Panc1 (cell line): Measurements from ENCODE around the gene TTC27. TPM values are rescaled to one million over a fixed set of nuclear protein-coding genes. Genes with fewer than 3 reads are reported as not detected.

ENCODE experiments used
- ATAC-seq: fragments of 200-7000 bp; cut with Tn5 transposase; 2 replicates; pipeline ENCODE4 v1.9.1; 2020; ENCODE audit warnings: mild to moderate bottlenecking, moderate library complexity
- BruUV-seq: library from RNA; stranded (reverse); fragments of 400-500 nt; replicated peaks from 2 replicates; lab custom pipeline; 2021; lab: Mats Ljungman, UMichigan
- CTCF ChIA-PET: fragments of 300-600 bp; sonication (Branson Sonifier 250); formaldehyde crosslinking; loops from one replicate; lab custom pipeline; 2022; ENCODE audit warnings: antibody characterized with exemption; lab: Charles Lee
- POLR2A ChIA-PET: fragments of 300-600 bp; sonication (Branson Sonifier 250); formaldehyde crosslinking; loops from one replicate; lab custom pipeline; 2022; ENCODE audit warnings: antibody characterized with exemption; lab: Charles Lee
- DNase-seq: peaks from one replicate; pipeline ENCODE4 v3.0.0-alpha.2; 2010; ENCODE audit warnings: low read depth, low spot score
- H3K27ac ChIP-seq: 2 replicates; pipeline ENCODE4 v1.5.1; 2011; ENCODE audit warnings: mild to moderate bottlenecking, low read length, inconsistent platforms
- H3K27me3 ChIP-seq: fragments of 200-500 bp; sonication (Bioruptor generic); 2 replicates; pipeline ENCODE4 v1.6.0; 2014; ENCODE audit warnings: low read length, inconsistent platforms; ENCODE audit not compliant: control insufficient read depth, insufficient read depth
- H3K36me3 ChIP-seq: fragments of 200-500 bp; sonication (Bioruptor generic); 2 replicates; pipeline ENCODE4 v1.5.1; 2014; ENCODE audit warnings: inconsistent platforms, mild to moderate bottlenecking, low read length, moderate library complexity; ENCODE audit not compliant: control insufficient read depth, insufficient read depth
- H3K4me1 ChIP-seq: 2 replicates; pipeline ENCODE4 v1.5.1; 2011; ENCODE audit warnings: inconsistent platforms, mild to moderate bottlenecking, low read length, moderate library complexity; ENCODE audit not compliant: control insufficient read depth, insufficient read depth
- H3K4me3 ChIP-seq, 2 experiments: 2 replicates each; pipeline ENCODE4 v1.5.1; 2011 to 2012; ENCODE audit warnings: low read depth in 2 of 2, low read length in 2 of 2, mild to moderate bottlenecking in 2 of 2, inconsistent platforms in 1 of 2, moderate library complexity in 1 of 2
- H3K9me3 ChIP-seq: fragments of 200-500 bp; sonication (Bioruptor generic); 2 replicates; pipeline ENCODE4 v1.5.1; 2014; ENCODE audit warnings: low read depth, mild to moderate bottlenecking, inconsistent platforms, low read length, moderate library complexity; ENCODE audit not compliant: control insufficient read depth, insufficient read depth
- POLR2AphosphoS5 ChIP-seq: IDR thresholded peaks from 2 replicates; pipeline ENCODE4 v1.6.1; 2012; ENCODE audit warnings: mild to moderate bottlenecking, low read depth, low read length, moderate library complexity
- SIN3A ChIP-seq: IDR thresholded peaks from 2 replicates; pipeline ENCODE4 v1.6.1; 2012; ENCODE audit warnings: low read depth, mild to moderate bottlenecking, low read length, moderate library complexity, borderline replicate concordance; ENCODE audit not compliant: insufficient read depth
- TCF7L2 ChIP-seq: IDR thresholded peaks from 2 replicates; pipeline ENCODE4 v1.6.1; 2011; ENCODE audit warnings: mild to moderate bottlenecking, low read depth, low read length, inconsistent platforms
- in situ Hi-C: cut with HindIII; loops from 2 replicates; pipeline ENCODE4 v1.10.0; 2016; ENCODE audit warnings: low sequenced_read_pairs, low pct_unique_long_range_greater_than_20kb
- intact Hi-C: fragments of 100-400 bp; cut with micrococcal nuclease; formaldehyde crosslinking; loops from one replicate; pipeline ENCODE4 v1.10.0; 2022; ENCODE audit not compliant: unreplicated experiment
- total RNA-seq: library from RNA; stranded (reverse); gene quantifications from one replicate; pipeline ENCODE4 v1.2.1, GENCODE V29; 2021; ENCODE audit not compliant: unreplicated experiment
- TF ChIP-seq, protein P1 (sequence below): fragments of 450-650 bp; IDR thresholded peaks from 2 replicates; pipeline ENCODE4 v1.5.1; 2017; ENCODE audit warnings: mild to moderate bottlenecking
- TF ChIP-seq, protein P2 (sequence below), 2 experiments: IDR thresholded peaks; 2 replicates each; pipeline ENCODE4 v1.6.1; 2011 to 2012; ENCODE audit warnings: low read depth in 2 of 2, control low read depth in 1 of 2, low read length in 1 of 2, mild to moderate bottlenecking in 1 of 2, moderate library complexity in 1 of 2; ENCODE audit not compliant: insufficient read depth in 1 of 2

The TTC27 gene
- total RNA-seq, 1 experiment from 2014 or later, result 24.7 TPM

DNA sequence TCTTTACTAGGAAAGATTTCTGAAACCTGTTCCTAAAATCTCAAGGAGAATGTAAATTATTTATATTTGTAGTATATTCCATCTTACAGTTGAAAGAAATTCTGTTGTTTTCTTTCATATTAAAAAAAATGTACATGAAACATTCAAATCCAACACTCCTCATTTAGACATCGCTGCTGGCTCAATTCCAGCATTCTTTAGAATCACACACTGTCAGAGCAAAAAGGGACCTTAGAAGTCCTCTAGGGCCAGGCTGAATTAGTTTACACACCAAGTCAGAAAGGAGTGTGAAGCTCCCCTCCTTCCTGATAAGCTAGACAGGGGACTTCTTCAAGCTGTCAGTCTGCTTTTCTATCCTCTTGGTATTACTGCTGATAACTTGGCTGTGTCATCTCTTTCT lies 160.3 kb downstream of the TTC27 start:
- ATAC-seq (no peak), DNase-seq (no peak)
- intact Hi-C loops (no loop called here), in situ Hi-C loops (no loop called here)
- H3K27me3 ChIP-seq, result no peaks in the 10 kb centered on the region
- H3K27ac ChIP-seq, result no peak overlapping the region
- TF ChIP-seq TCF7L2, result no peak
- no peak for TF ChIP-seq SIN3A
- TF ChIP-seq, protein P1, sequence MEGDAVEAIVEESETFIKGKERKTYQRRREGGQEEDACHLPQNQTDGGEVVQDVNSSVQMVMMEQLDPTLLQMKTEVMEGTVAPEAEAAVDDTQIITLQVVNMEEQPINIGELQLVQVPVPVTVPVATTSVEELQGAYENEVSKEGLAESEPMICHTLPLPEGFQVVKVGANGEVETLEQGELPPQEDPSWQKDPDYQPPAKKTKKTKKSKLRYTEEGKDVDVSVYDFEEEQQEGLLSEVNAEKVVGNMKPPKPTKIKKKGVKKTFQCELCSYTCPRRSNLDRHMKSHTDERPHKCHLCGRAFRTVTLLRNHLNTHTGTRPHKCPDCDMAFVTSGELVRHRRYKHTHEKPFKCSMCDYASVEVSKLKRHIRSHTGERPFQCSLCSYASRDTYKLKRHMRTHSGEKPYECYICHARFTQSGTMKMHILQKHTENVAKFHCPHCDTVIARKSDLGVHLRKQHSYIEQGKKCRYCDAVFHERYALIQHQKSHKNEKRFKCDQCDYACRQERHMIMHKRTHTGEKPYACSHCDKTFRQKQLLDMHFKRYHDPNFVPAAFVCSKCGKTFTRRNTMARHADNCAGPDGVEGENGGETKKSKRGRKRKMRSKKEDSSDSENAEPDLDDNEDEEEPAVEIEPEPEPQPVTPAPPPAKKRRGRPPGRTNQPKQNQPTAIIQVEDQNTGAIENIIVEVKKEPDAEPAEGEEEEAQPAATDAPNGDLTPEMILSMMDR, result no peak
- TF ChIP-seq POLR2AphosphoS5, result no peak
- TF ChIP-seq, protein P2, sequence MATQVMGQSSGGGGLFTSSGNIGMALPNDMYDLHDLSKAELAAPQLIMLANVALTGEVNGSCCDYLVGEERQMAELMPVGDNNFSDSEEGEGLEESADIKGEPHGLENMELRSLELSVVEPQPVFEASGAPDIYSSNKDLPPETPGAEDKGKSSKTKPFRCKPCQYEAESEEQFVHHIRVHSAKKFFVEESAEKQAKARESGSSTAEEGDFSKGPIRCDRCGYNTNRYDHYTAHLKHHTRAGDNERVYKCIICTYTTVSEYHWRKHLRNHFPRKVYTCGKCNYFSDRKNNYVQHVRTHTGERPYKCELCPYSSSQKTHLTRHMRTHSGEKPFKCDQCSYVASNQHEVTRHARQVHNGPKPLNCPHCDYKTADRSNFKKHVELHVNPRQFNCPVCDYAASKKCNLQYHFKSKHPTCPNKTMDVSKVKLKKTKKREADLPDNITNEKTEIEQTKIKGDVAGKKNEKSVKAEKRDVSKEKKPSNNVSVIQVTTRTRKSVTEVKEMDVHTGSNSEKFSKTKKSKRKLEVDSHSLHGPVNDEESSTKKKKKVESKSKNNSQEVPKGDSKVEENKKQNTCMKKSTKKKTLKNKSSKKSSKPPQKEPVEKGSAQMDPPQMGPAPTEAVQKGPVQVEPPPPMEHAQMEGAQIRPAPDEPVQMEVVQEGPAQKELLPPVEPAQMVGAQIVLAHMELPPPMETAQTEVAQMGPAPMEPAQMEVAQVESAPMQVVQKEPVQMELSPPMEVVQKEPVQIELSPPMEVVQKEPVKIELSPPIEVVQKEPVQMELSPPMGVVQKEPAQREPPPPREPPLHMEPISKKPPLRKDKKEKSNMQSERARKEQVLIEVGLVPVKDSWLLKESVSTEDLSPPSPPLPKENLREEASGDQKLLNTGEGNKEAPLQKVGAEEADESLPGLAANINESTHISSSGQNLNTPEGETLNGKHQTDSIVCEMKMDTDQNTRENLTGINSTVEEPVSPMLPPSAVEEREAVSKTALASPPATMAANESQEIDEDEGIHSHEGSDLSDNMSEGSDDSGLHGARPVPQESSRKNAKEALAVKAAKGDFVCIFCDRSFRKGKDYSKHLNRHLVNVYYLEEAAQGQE (IDR thresholded peaks at IDR 0.05; ENCODE audit: insufficient read depth in 1 of 2, low read depth in 2 of 2, low read length in 1 of 2), result no peak
- BruUV-seq, result no TSS peak
- H3K4me1 ChIP-seq, result no peaks in the 10 kb centered on the region
- POLR2A ChIA-PET, result no interaction called here
- no peaks in the 10 kb centered on the region for H3K9me3 ChIP-seq
- H3K4me3 ChIP-seq, result no peak overlapping the region
- CTCF ChIA-PET, result no interaction called here
- H3K36me3 ChIP-seq, result no peaks in the 10 kb centered on the region

DNA sequence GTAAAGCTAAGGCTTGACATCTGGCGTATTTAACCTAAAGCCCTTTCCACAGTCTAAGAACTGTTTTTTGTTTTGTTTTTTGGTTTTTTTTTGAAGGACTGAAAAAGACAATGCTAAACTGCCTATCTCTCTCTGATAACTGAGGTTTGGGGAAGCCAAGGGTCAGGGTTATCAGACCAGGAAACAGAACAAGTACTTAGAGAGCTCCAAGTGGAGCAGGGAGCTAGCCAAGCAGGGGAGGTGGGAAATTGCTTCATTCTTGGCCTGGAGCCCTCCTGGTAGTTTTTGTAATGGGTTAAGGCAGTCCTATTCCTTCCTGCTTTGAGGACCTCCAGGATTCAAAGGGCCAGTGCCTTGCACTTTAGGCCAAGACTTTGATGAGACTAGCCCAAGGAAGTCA lies 164.6 kb downstream of the TTC27 start:
- BruUV-seq, result no TSS peak
- Histone ChIP-seq H3K4me3 (no peak overlapping the region), H3K27ac (no peak overlapping the region), H3K9me3 (no peaks in the 10 kb centered on the region), H3K36me3 (no peaks in the 10 kb centered on the region), H3K27me3 (no peaks in the 10 kb centered on the region), H3K4me1 (no peaks in the 10 kb centered on the region)
- no peak for ATAC-seq
- intact Hi-C loops (no loop called here), in situ Hi-C loops (no loop called here)
- ChIA-PET POLR2A (no interaction called here), CTCF (no interaction called here)
- no peak for DNase-seq
- TF ChIP-seq, protein P1, result no peak
- TF ChIP-seq, protein P2 (IDR thresholded peaks at IDR 0.05; ENCODE audit: insufficient read depth in 1 of 2, low read depth in 2 of 2, low read length in 1 of 2), result no peak
- no peak for TF ChIP-seq TCF7L2
- TF ChIP-seq POLR2AphosphoS5, result no peak
- TF ChIP-seq SIN3A, result no peak
